GM12872 (cell line): ENCODE results near the gene ECI2.

Experiments used
- TF ChIP-seq, protein P1 (sequence below): IDR thresholded peaks from 3 replicates; pipeline ENCODE4 v1.5.1; 2011; ENCODE audit warnings: low read depth, mild to moderate bottlenecking, low read length, moderate library complexity; ENCODE audit not compliant: insufficient read depth

ECI2 gene

GRCh38 chr6:4138186-4138585 is 2.8 kb upstream of the ECI2 start:
- TF ChIP-seq, protein P1, sequence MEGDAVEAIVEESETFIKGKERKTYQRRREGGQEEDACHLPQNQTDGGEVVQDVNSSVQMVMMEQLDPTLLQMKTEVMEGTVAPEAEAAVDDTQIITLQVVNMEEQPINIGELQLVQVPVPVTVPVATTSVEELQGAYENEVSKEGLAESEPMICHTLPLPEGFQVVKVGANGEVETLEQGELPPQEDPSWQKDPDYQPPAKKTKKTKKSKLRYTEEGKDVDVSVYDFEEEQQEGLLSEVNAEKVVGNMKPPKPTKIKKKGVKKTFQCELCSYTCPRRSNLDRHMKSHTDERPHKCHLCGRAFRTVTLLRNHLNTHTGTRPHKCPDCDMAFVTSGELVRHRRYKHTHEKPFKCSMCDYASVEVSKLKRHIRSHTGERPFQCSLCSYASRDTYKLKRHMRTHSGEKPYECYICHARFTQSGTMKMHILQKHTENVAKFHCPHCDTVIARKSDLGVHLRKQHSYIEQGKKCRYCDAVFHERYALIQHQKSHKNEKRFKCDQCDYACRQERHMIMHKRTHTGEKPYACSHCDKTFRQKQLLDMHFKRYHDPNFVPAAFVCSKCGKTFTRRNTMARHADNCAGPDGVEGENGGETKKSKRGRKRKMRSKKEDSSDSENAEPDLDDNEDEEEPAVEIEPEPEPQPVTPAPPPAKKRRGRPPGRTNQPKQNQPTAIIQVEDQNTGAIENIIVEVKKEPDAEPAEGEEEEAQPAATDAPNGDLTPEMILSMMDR = no peak

DNA sequence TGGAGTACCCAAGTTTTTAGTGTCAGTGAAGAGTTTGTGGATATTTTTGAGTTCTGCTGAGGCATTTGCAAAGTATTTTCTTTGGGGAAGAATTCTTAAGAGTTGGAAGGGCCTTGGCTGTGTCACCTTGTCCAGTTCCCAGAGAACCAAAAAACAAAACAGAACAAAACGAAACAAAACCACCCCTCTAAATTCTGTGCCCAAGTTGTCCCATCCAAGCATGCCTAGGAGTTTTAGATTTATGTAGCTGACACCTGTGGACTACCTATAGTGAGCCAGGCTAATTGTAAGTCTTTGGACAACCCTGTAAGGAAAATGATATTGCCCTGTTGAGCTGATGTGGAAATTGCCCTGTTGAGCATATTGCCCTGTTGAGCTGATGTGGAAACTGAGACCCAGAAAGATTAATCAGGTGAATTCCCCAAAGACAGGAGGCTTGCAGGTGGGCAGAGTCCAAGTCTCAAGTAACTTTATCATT is 1.0 kb upstream of the ECI2 start:
- TF ChIP-seq, protein P1 = no peak

DNA sequence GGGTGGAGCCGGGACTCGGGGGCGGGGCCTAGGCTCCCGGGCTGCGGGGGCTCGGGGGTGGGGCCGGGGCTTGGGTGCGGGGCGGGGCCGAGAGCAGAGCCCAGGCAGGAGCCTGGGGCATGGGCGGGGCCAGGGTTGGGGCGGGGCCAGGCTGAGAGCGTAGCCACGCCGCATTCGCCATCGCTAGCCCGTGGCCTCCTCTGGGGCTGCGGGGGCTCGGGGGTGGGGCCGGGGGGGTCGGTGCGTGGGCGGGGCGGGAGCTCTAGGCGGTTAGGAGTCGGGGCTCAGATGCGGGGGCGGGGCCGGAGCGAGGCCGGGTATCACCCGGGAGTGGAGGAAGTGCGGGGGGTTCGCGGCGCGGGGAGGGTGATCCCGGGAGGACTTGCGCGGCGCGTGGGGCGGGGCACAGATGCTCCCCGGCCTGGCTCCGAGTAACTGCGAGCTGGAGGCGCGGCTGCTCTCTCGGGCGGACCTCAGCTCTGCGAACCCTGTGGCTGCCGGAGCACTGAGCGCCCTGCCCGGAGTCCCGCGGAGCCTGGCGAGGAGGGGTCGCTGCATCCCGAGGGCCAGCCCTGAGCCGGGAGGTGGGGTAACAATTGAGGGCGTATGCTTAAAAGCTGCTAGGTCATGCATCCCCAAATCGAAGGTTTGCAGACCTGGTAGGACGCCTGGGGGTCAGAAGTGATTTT is 434 bp upstream of the ECI2 start:
- TF ChIP-seq, protein P1 = no peak

GRCh38 chr6:4133941-4134838 is 1.2 kb downstream of the ECI2 start:
- TF ChIP-seq, protein P1 = no peak

DNA sequence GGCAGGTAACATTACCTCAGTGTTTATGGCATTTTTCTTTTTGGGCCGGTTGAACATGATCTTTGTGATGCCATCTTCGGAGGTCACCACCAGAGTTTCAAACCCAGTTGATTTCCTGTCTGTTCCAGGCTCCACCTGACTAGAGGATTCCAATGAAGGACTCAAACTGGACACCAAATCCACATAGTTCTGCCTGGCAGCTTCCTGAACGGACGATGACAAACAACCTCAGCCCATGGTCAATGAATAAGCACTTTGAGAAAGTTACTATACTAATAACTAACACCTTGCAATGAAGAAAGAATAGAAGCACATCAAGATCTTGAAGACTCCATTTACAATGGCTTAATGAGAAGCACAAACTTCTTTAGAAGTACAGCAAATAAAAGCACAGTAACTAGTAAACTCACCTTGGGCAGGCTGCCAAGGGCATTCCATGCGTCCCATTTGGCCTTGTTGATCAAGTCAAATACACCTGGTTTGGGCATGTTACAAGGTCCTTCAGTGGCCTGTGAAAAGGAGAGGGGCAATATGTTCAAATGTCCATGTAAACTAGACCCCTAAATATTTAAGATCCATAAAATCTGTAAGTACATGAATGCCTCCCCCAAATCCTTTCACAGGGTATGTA is 4.9 kb downstream of the ECI2 start:
- TF ChIP-seq, protein P1 = no peak

- TF ChIP-seq, protein P1 = no peak
These were observed 5.9 kb downstream of the ECI2 start for GRCh38 chr6:4129446-4129845.

DNA sequence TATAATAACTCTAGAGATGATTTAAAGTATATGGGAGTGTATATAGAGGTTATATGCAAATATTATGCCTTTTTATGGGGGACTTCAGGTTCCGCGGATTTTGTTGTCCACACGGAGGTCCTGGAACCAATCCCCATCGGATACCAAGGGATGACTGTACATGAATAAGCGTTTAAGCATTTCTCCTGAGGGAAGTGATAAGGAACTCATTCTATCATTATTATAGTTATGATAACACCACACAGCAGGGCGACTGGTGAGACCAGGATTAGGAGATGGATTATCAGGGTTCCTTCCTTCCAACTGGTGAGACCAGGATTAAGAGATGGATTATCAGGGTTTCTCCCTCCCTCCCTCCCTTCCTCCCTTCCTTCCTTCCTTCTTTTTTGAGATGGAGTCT is 6.6 kb downstream of the ECI2 start:
- TF ChIP-seq, protein P1 = no peak
